Body of pancreas (tissue), 4 donors: ENCODE measurements around the gene ZNF236. TPM values are rescaled to one million over a fixed set of nuclear protein-coding genes. Genes with fewer than 3 reads are reported as not detected.
"Not testable (repeated sequence)": the region's sequence is repeated elsewhere in the genome, so short reads cannot be mapped to it uniquely, and the experiment has no call there.

Experiments used
- ATAC-seq: fragments of 150-250 bp; one replicate; pipeline ENCODE4 v1.9.1; 2016
- DNase-seq, 4 donors: peaks; one replicate each; pipeline ENCODE4 v3.0.0-alpha.2; 2019
- H3K27ac ChIP-seq, 4 donors: fragments of 200-600 bp; sonication (generic); 1 replicate in 3 of 4; 2 replicates in 1 of 4; pipeline versions ENCODE4 v1.5.1 to v1.6.1; 2016 to 2019; ENCODE audit warnings: mild to moderate bottlenecking in 1 of 4, mixed read lengths in 1 of 4, moderate library complexity in 1 of 4
- H3K27me3 ChIP-seq, 2 donors: fragments of 200-600 bp; sonication (generic); one replicate each; pipeline ENCODE4 v1.6.0; 2016; ENCODE audit warnings: mild to moderate bottlenecking in 1 of 2
- H3K36me3 ChIP-seq, 2 donors: fragments of 200-600 bp; sonication (generic); replicated peaks in 1 of 2; 2 replicates each; pipeline ENCODE4 v1.5.1; 2016; ENCODE audit warnings: low read depth in 2 of 2; ENCODE audit not compliant: insufficient read depth in 1 of 2
- H3K4me1 ChIP-seq: fragments of 200-600 bp; sonication (generic); one replicate; pipeline ENCODE4 v1.6.0; 2016
- H3K4me3 ChIP-seq, 2 donors: fragments of 200-600 bp; sonication (generic); 1 replicate in 1 of 2; 2 replicates in 1 of 2; pipeline ENCODE4 v1.5.1; 2016 to 2019
- H3K9me3 ChIP-seq, 3 donors: fragments of 200-600 bp; sonication (generic); 1 replicate in 2 of 3; 2 replicates in 1 of 3; pipeline ENCODE4 v1.5.1; 2016
- CTCF ChIP-seq, 7 experiments: fragments of 450-650 bp in 4 of 7; fragments of 200-600 bp in 3 of 7; sonication (generic) in 3 of 7; IDR thresholded peaks; one replicate each; pipeline ENCODE4 v1.5.1; 2016 to 2019; ENCODE audit warnings: antibody characterized with exemption in 7 of 7
- POLR2A ChIP-seq, 3 donors: fragments of 450-650 bp; IDR thresholded peaks; one replicate each; pipeline ENCODE4 v1.6.1; 2016; ENCODE audit warnings: antibody characterized with exemption in 3 of 3, mild to moderate bottlenecking in 2 of 3
- WGBS, 2 donors: methylation state at CpG; one replicate each; pipeline ENCODE4 v1.1.5; 2017; 5-methylcytosine and 5-hydroxymethylcytosine counted together
- intact Hi-C: fragments of 100-400 bp; cut with DNase I; formaldehyde crosslinking; loops from one replicate; pipeline ENCODE4 v1.15.1; 2023
- total RNA-seq, 2 donors: library from RNA; depleted of rRNA; stranded (reverse); fragments of >200 nt; gene quantifications; one replicate each; pipeline ENCODE4 v1.1.0, GENCODE V29; 2016

ZNF236 gene
- total RNA-seq, 2 donors from 2014 or later = 9.6 to 22.7 TPM

GRCh38 chr18:77015169-77015568 is 192.8 kb downstream of the ZNF236 start:
- DNase-seq = peak in 1 of 4 donors; percentile 36
- intact Hi-C loops = no loop called here
- TF ChIP-seq POLR2A (IDR thresholded peaks at IDR 0.05) = no peak
- no peak for TF ChIP-seq CTCF (IDR thresholded peaks at IDR 0.05)
- peaks cover 4% of the 10 kb centered on the region for H3K4me1 ChIP-seq
- no peaks in the 10 kb centered on the region for H3K9me3 ChIP-seq
- H3K36me3 ChIP-seq = peaks cover 0 to 2% of the 10 kb centered on the region in 2 donors
- WGBS, 2 donors = 87% methylated on average over 4 of the region's 4 CpGs
- no peak overlapping the region for H3K4me3 ChIP-seq
- no peaks in the 10 kb centered on the region for H3K27me3 ChIP-seq
- no peak for ATAC-seq
- H3K27ac ChIP-seq = no peak overlapping the region

GRCh38 chr18:77015771-77016710 is 193.7 kb downstream of the ZNF236 start:
- ATAC-seq = no peak
- TF ChIP-seq CTCF (IDR thresholded peaks at IDR 0.05) (no peak), POLR2A (IDR thresholded peaks at IDR 0.05) (no peak)
- WGBS, 2 donors = 87 to 88% methylated on average over 14 to 16 of the region's 16 CpGs
- intact Hi-C loops = no loop called here
- H3K4me3 ChIP-seq = no peak overlapping the region
- no peak overlapping the region for H3K27ac ChIP-seq
- H3K4me1 ChIP-seq = peaks cover 4% of the 10 kb centered on the region
- H3K27me3 ChIP-seq = no peaks in the 10 kb centered on the region
- peaks cover 0 to 2% of the 10 kb centered on the region in 2 donors for H3K36me3 ChIP-seq
- H3K9me3 ChIP-seq = no peaks in the 10 kb centered on the region
- DNase-seq = no peak

- 93 to 100% methylated on average over 2 to 15 of the region's 16 CpGs for WGBS, 2 donors
- TF ChIP-seq CTCF (IDR thresholded peaks at IDR 0.05) (no peak), POLR2A (IDR thresholded peaks at IDR 0.05) (no peak)
- ATAC-seq = no peak
- intact Hi-C loops = no loop called here
- no peaks in the 10 kb centered on the region for H3K9me3 ChIP-seq
- no peaks in the 10 kb centered on the region for H3K27me3 ChIP-seq
- no peak for DNase-seq
- peaks cover 0 to 2% of the 10 kb centered on the region in 2 donors for H3K36me3 ChIP-seq
- H3K4me1 ChIP-seq = peaks cover 4% of the 10 kb centered on the region
- no peak overlapping the region for H3K4me3 ChIP-seq
- H3K27ac ChIP-seq = no peak overlapping the region
Measured at GRCh38 chr18:77016936-77017335, 194.6 kb downstream of the ZNF236 start.

GRCh38 chr18:77017355-77017754 is 195.0 kb downstream of the ZNF236 start:
- whole genome bisulfite sequencing, 2 donors = 74 to 91% methylated on average over 5 to 6 of the region's 6 CpGs
- no peak overlapping the region for H3K27ac ChIP-seq

GRCh38 chr18:77018650-77019049 is 196.3 kb downstream of the ZNF236 start:
- H3K36me3 ChIP-seq, ATAC-seq, H3K4me1 ChIP-seq, H3K27ac ChIP-seq, H3K9me3 ChIP-seq, DNase-seq, H3K27me3 ChIP-seq, intact Hi-C loops, H3K4me3 ChIP-seq: not testable (repeated sequence)

More at GRCh38 chr18:77017355-77017754, 195.0 kb downstream of the ZNF236 start:
- Histone ChIP-seq H3K4me3 (no peak overlapping the region), H3K27me3 (no peaks in the 10 kb centered on the region), H3K36me3 (peaks cover 0 to 2% of the 10 kb centered on the region in 2 donors), H3K4me1 (peaks cover 4% of the 10 kb centered on the region), H3K9me3 (no peaks in the 10 kb centered on the region)
- intact Hi-C loops = no loop called here
- DNase-seq = no peak
- ATAC-seq = no peak
- TF ChIP-seq CTCF (IDR thresholded peaks at IDR 0.05) = no peak
- TF ChIP-seq POLR2A (IDR thresholded peaks at IDR 0.05) = no peak
